Measurements from ENCODE around the gene ZDHHC1.
"Not testable (repeated sequence)": the region's sequence is repeated elsewhere in the genome, so short reads cannot be mapped to it uniquely, and the experiment has no call there.

ZDHHC1 gene

GRCh38 chr16:67392301-67393059 lies 23.8 kb downstream of the ZDHHC1 start:
- no peak for DNase-seq

- no peak for DNase-seq
Observed at GRCh38 chr16:67391424-67392300, 24.6 kb downstream of the ZDHHC1 start.

GRCh38 chr16:67390816-67391423 lies 25.4 kb downstream of the ZDHHC1 start:
- no peak for DNase-seq

- peak; percentile 88 to 95 for DNase-seq
Observed at GRCh38 chr16:67389911-67390815, 26.1 kb downstream of the ZDHHC1 start.

GRCh38 chr16:67388591-67388990 lies 27.7 kb downstream of the ZDHHC1 start:
- DNase-seq, result no peak

- no peak for DNase-seq
Observed at GRCh38 chr16:67388191-67388590, 28.1 kb downstream of the ZDHHC1 start.

GRCh38 chr16:67387479-67388079 lies 28.7 kb downstream of the ZDHHC1 start:
- no peak for DNase-seq

GRCh38 chr16:67386861-67387455 lies 29.3 kb downstream of the ZDHHC1 start:
- DNase-seq, result no peak

- DNase-seq, result no peak
Observed at GRCh38 chr16:67384778-67385510, 31.3 kb downstream of the ZDHHC1 start.

GRCh38 chr16:67383284-67383683 lies 33.0 kb downstream of the ZDHHC1 start:
- no peak for DNase-seq

- DNase-seq, result no peak
Observed at GRCh38 chr16:67378642-67379041, 37.6 kb downstream of the ZDHHC1 start.

- not testable (repeated sequence) for DNase-seq
Observed at GRCh38 chr16:67376012-67376411, 40.3 kb downstream of the ZDHHC1 start.

- peak; percentile 35 to 59 for DNase-seq
Observed at GRCh38 chr16:67372664-67373063, 43.6 kb downstream of the ZDHHC1 start.

GRCh38 chr16:67370661-67371060 lies 45.6 kb downstream of the ZDHHC1 start:
- DNase-seq, result no peak

- DNase-seq, result peak; percentile 51
Observed at GRCh38 chr16:67364600-67365235, 51.6 kb downstream of the ZDHHC1 start.

- no peak for DNase-seq
Observed at GRCh38 chr16:67361038-67361437, 55.2 kb downstream of the ZDHHC1 start.

- not testable (repeated sequence) for DNase-seq
Observed at GRCh38 chr16:67359540-67360269, 56.6 kb downstream of the ZDHHC1 start.

- no peak for DNase-seq
Observed at GRCh38 chr16:67357561-67357960, 58.7 kb downstream of the ZDHHC1 start.

- DNase-seq, result no peak
Observed at GRCh38 chr16:67356396-67356795, 59.9 kb downstream of the ZDHHC1 start.

GRCh38 chr16:67352463-67352862 lies 63.8 kb downstream of the ZDHHC1 start:
- DNase-seq, result not testable (repeated sequence)

Data from AML-193 (cell line).